Colonic mucosa (tissue), 4 donors: ENCODE data around the gene AP4S1. TPM values are rescaled to one million over a fixed set of nuclear protein-coding genes. Genes with fewer than 3 reads are reported as not detected.
A peak's percentile ranks its signal among the peaks of the same experiment; 100 is the strongest.

Source experiments
- DNase-seq: peaks from one replicate; pipeline ENCODE4 v3.0.0-alpha.2; 2020
- H3K27ac ChIP-seq: fragments of 200-600 bp; one replicate; pipeline ENCODE4 v1.8.0; 2021
- H3K27me3 ChIP-seq: fragments of 200-600 bp; one replicate; pipeline ENCODE4 v1.8.0; 2021
- H3K36me3 ChIP-seq: fragments of 200-600 bp; one replicate; pipeline ENCODE4 v1.8.0; 2021
- H3K4me1 ChIP-seq: fragments of 200-600 bp; one replicate; pipeline ENCODE4 v1.8.0; 2021; ENCODE audit warnings: mild to moderate bottlenecking
- H3K4me3 ChIP-seq: fragments of 200-600 bp; one replicate; pipeline ENCODE4 v1.8.0; 2021
- H3K9ac ChIP-seq, 2 donors: one replicate each; pipeline ENCODE4 v1.7.0; 2013; ENCODE audit warnings: control low read depth in 2 of 2, low read depth in 2 of 2, low read length in 2 of 2
- H3K9me3 ChIP-seq: fragments of 200-600 bp; one replicate; pipeline ENCODE4 v1.8.0; 2021
- CTCF ChIP-seq: fragments of 200-600 bp; IDR thresholded peaks from one replicate; pipeline ENCODE4 v1.8.0; 2022; ENCODE audit warnings: antibody characterized with exemption, mild to moderate bottlenecking
- intact Hi-C: fragments of 100-400 bp; cut with DNase I; formaldehyde crosslinking; loops from one replicate; pipeline ENCODE4 v1.14.1; 2022
- total RNA-seq, 2 donors: library from RNA; stranded (reverse); fragmentation: NEBNext Ultra II Directional in 1 of 2; extraction: Animal tissue kit (Norgen Biotek cat#: 25700) in 1 of 2; gene quantifications; one replicate each; pipeline ENCODE4 v1.2.1, GENCODE V29; 2021
- donor health status: healthy.
- donor health status: DM: no; HTN: no; CAD: no.
- donor health status: DM: no; HTN: no; CAD: no.

AP4S1 gene
- total RNA-seq, 2 donors from 2014 or later = 3.3 to 4.9 TPM

DNA sequence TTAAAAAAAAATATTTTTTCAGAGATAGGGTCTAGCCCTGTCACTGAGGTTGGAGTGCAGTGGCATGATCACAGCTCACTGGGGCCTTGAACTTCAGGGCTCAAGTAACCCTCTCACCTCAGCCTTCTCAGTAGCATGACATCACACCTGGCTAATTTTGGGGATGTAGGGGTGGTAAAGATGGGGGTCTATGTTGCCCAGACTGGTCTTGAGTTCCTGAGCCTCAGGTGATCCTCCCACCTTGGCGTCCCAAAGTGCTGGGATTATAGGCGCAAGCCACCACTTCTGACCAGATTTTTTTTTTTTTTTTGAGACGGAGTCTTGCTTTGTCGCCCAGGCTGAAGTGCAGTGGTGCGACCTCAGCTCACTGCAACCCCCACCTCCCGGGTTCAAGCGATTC, 101.2 kb downstream of the AP4S1 start:
- Histone ChIP-seq H3K4me3 (no peak overlapping the region), H3K4me1 (no peaks in the 10 kb centered on the region), H3K9ac (no peak overlapping the region), H3K36me3 (peaks cover 17% of the 10 kb centered on the region), H3K27me3 (no peaks in the 10 kb centered on the region), H3K27ac (no peak overlapping the region), H3K9me3 (no peaks in the 10 kb centered on the region)
- intact Hi-C loops = loop anchor here (10.0 kb wide), 1 partner anchor 228 kb away; no protein-coding TSS in a partner anchor
- no peak for TF ChIP-seq CTCF
- no peak for DNase-seq

- Histone ChIP-seq H3K4me1 (no peaks in the 10 kb centered on the region), H3K36me3 (peaks cover 14% of the 10 kb centered on the region)
- no peak for TF ChIP-seq CTCF
Measured at GRCh38 chr14:31127690-31128089, 102.2 kb downstream of the AP4S1 start.

GRCh38 chr14:31128601-31129526, 103.4 kb downstream of the AP4S1 start:
- Histone ChIP-seq H3K27ac (no peak overlapping the region), H3K36me3 (peaks cover 18% of the 10 kb centered on the region), H3K9ac (no peak overlapping the region), H3K27me3 (no peaks in the 10 kb centered on the region), H3K4me1 (no peaks in the 10 kb centered on the region), H3K4me3 (no peak overlapping the region), H3K9me3 (no peaks in the 10 kb centered on the region)
- no peak for DNase-seq
- intact Hi-C loops = loop anchor here (10.0 kb wide), 1 partner anchor 226 kb away; no protein-coding TSS in a partner anchor
- TF ChIP-seq CTCF = no peak

More at GRCh38 chr14:31127690-31128089, 102.2 kb downstream of the AP4S1 start:
- no peaks in the 10 kb centered on the region for H3K9me3 ChIP-seq
- H3K4me3 ChIP-seq = no peak overlapping the region
- DNase-seq = no peak
- no peaks in the 10 kb centered on the region for H3K27me3 ChIP-seq
- intact Hi-C loops = loop anchor here (10.0 kb wide), 1 partner anchor 227 kb away; no protein-coding TSS in a partner anchor
- no peak overlapping the region for H3K9ac ChIP-seq
- H3K27ac ChIP-seq = no peak overlapping the region

DNA sequence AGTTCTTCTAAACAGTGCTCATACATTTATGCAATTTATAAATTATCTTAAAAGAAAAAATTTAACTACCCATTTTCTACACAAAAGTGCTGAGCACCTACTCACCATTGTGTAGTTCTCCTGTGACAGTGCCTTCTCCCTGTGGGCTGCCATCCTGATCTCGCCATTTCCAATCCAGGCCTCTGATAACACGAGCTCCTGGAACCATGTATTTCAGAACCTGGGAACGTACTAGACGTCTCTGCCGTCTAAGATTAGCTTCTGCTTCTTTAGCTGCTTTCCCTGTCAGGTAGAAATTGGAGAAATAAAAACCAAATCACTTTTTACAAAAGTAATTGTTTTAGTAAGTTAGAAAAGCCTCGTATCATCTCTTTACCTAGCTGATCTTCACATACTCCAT, 107.7 kb downstream of the AP4S1 start:
- Histone ChIP-seq H3K4me3 (no peak overlapping the region), H3K9ac (no peak overlapping the region), H3K9me3 (no peaks in the 10 kb centered on the region), H3K27ac (no peak overlapping the region), H3K4me1 (no peaks in the 10 kb centered on the region), H3K27me3 (no peaks in the 10 kb centered on the region), H3K36me3 (peaks cover 10% of the 10 kb centered on the region)
- intact Hi-C loops = no loop called here
- no peak for TF ChIP-seq CTCF
- DNase-seq = no peak

- H3K9me3 ChIP-seq = no peaks in the 10 kb centered on the region
- no peaks in the 10 kb centered on the region for H3K4me1 ChIP-seq
- peak; percentile 27 for DNase-seq
- TF ChIP-seq CTCF = no peak
- H3K4me3 ChIP-seq = no peak overlapping the region
- H3K36me3 ChIP-seq = peaks cover 17% of the 10 kb centered on the region
- H3K27ac ChIP-seq = no peak overlapping the region
- H3K9ac ChIP-seq = no peak overlapping the region
- no peaks in the 10 kb centered on the region for H3K27me3 ChIP-seq
- intact Hi-C loops = no loop called here
Measured at GRCh38 chr14:31137214-31137889, 111.9 kb downstream of the AP4S1 start.
